Activated naive CD4-positive, alpha-beta T cell treated with anti-CD3 and anti-CD28 coated beads, Interleukin-2, amount 50 U/mL, for 72 hours (primary cell): ENCODE data around the gene CPNE6. TPM values are rescaled to one million over a fixed set of nuclear protein-coding genes. Genes with fewer than 3 reads are reported as not detected.

Experiments
- ATAC-seq, 2 donors: fragments of 150-1000 bp; cut with Tn5 transposase; 2 replicates each; pipeline ENCODE4 v1.10.0; 2021; ENCODE audit warnings: mild to moderate bottlenecking in 2 of 2, moderate library complexity in 2 of 2
- DNase-seq, 2 donors: peaks; one replicate each; pipeline ENCODE4 v3.0.0; 2021 to 2022; ENCODE audit warnings: low spot score in 2 of 2
- H3K27ac Mint-ChIP-seq, 2 donors: one replicate each; pipeline ENCODE4 v1.8.0; 2022; ENCODE audit warnings: mild to moderate bottlenecking in 2 of 2, mixed read lengths in 2 of 2
- H3K36me3 Mint-ChIP-seq, 2 donors: one replicate each; pipeline ENCODE4 v1.8.0; 2022; ENCODE audit warnings: mixed read lengths in 2 of 2
- H3K9me3 Mint-ChIP-seq, 2 donors: one replicate each; pipeline ENCODE4 v1.8.0; 2022; ENCODE audit warnings: mixed read lengths in 2 of 2
- total RNA-seq, 2 donors: library from RNA; stranded (reverse); gene quantifications; one replicate each; pipeline ENCODE4 v1.2.3, GENCODE V29; 2022

The CPNE6 gene
- total RNA-seq, 2 donors from 2014 or later = 0.14 TPM; not detected in 1

GRCh38 chr14:24051789-24052655 is 19.3 kb upstream of the CPNE6 start, which contains the start of gene CARMIL3:
Gene CARMIL3 (plus strand): TSS chr14:24052009. CDS start chr14:24052154, 145 bp downstream.
- Mint-ChIP-seq H3K9me3 (no peaks in the 10 kb centered on the region), H3K36me3 (peaks cover 0 to 7% of the 10 kb centered on the region in 2 donors), H3K27ac (peak within 1 kb of the TSS; percentile 40 to 73)
- peak in 1 of 2 donors; percentile 68 for DNase-seq
- peak; percentile 58 to 67 for ATAC-seq

DNA sequence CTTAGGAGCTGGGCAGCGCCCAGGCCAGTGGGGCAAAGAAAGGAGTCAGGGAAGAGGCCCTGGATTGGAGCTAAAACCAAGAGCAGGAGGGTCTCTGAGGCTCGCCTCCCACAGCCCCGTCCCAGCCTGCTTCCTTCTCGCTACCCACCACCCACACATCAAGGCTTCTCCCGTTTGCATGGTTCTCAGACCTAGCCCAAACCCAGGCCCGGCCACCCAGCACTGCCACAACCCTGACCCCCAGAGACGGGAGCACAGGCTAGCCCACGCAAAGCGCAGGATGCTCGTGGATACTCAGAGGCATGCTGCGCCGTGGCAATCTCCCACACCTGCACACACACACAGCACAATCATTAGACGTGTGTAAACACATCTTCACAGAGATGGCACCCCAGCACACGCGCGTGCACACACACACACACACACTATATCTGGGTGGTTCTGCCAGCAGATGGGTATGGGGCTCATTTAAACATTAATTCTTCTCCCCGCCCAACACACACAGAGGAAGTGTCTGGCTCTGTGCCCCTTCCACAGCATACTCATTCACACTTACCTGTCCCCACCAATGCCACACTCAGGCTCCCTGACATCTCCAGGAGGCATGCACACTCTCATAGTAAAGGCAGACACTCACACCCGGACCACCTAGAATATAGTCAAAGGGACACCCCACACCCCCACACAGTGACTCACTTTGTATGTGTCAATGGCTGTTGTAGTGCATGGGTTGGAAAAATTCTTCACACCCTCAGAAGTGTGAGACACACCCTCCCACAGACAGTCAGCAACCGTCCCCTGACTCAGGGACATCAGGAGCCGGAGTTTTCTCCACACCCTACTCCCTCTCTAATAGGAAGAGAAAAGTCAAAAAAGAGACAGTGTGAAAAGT is 18.5 kb upstream of the CPNE6 start:
- H3K36me3 Mint-ChIP-seq = peaks cover 0 to 7% of the 10 kb centered on the region in 2 donors
- peak; percentile 57 to 73 for DNase-seq
- ATAC-seq = peak; percentile 88
- no peaks in the 10 kb centered on the region for H3K9me3 Mint-ChIP-seq
- H3K27ac Mint-ChIP-seq = peak overlapping the region; percentile 40 to 73

- H3K27ac Mint-ChIP-seq = peak overlapping the region in 1 of 2 donors; percentile 73
- no peak for DNase-seq
- H3K9me3 Mint-ChIP-seq = no peaks in the 10 kb centered on the region
- ATAC-seq = no peak
- peaks cover 0 to 7% of the 10 kb centered on the region in 2 donors for H3K36me3 Mint-ChIP-seq
Measured at GRCh38 chr14:24053548-24054323, 17.6 kb upstream of the CPNE6 start.

- peaks cover 0 to 7% of the 10 kb centered on the region in 2 donors for H3K36me3 Mint-ChIP-seq
- no peak for DNase-seq
- peak overlapping the region in 1 of 2 donors; percentile 73 for H3K27ac Mint-ChIP-seq
- no peak for ATAC-seq
- H3K9me3 Mint-ChIP-seq = no peaks in the 10 kb centered on the region
Measured at GRCh38 chr14:24054324-24054641, 17.1 kb upstream of the CPNE6 start.

- ATAC-seq = no peak
- peaks cover 0 to 7% of the 10 kb centered on the region in 2 donors for H3K36me3 Mint-ChIP-seq
Measured at GRCh38 chr14:24054646-24055045, 16.7 kb upstream of the CPNE6 start.

GRCh38 chr14:24055971-24056799 is 15.2 kb upstream of the CPNE6 start:
- H3K36me3 Mint-ChIP-seq = peaks cover 0 to 7% of the 10 kb centered on the region in 2 donors
- DNase-seq (no peak), ATAC-seq (no peak)
- peak overlapping the region in 1 of 2 donors; percentile 34 for H3K27ac Mint-ChIP-seq
- no peaks in the 10 kb centered on the region for H3K9me3 Mint-ChIP-seq

More at GRCh38 chr14:24054646-24055045, 16.7 kb upstream of the CPNE6 start:
- Mint-ChIP-seq H3K27ac (no peak overlapping the region), H3K9me3 (no peaks in the 10 kb centered on the region)
- DNase-seq = no peak

- H3K9me3 Mint-ChIP-seq = no peaks in the 10 kb centered on the region
- ATAC-seq (no peak), DNase-seq (no peak)
- H3K27ac Mint-ChIP-seq = peak overlapping the region in 1 of 2 donors; percentile 34
- peaks cover 0 to 7% of the 10 kb centered on the region in 2 donors for H3K36me3 Mint-ChIP-seq
Measured at GRCh38 chr14:24056800-24057184, 14.6 kb upstream of the CPNE6 start.

DNA sequence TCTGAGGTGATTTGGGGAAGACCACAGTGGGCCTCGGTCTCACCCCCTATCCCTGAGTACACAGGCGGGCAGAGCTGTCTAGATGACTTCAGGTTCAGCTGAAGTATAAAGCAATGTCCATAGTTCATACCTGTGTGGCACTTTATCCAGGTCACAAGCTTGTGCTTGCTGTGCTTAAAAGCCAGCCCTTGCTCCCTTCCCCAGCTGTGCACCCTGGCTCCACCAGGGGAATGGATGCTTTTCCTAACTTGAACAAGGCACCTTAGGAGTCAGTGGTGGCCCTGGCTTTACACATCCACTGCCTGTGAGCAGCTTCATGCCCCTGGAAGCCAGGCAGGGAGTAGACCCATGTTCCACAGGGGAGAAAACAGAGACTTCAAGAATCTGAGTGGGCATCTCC is 14.1 kb upstream of the CPNE6 start:
- no peak for DNase-seq
- Mint-ChIP-seq H3K27ac (no peak overlapping the region), H3K36me3 (peaks cover 0 to 7% of the 10 kb centered on the region in 2 donors), H3K9me3 (no peaks in the 10 kb centered on the region)
- no peak for ATAC-seq

GRCh38 chr14:24057867-24058259 is 13.5 kb upstream of the CPNE6 start:
- H3K36me3 Mint-ChIP-seq = peaks cover 0 to 4% of the 10 kb centered on the region in 2 donors
- peak in 1 of 2 donors; percentile 3 for ATAC-seq
- DNase-seq = no peak
- H3K27ac Mint-ChIP-seq = peak overlapping the region in 1 of 2 donors; percentile 56
- no peaks in the 10 kb centered on the region for H3K9me3 Mint-ChIP-seq

DNA sequence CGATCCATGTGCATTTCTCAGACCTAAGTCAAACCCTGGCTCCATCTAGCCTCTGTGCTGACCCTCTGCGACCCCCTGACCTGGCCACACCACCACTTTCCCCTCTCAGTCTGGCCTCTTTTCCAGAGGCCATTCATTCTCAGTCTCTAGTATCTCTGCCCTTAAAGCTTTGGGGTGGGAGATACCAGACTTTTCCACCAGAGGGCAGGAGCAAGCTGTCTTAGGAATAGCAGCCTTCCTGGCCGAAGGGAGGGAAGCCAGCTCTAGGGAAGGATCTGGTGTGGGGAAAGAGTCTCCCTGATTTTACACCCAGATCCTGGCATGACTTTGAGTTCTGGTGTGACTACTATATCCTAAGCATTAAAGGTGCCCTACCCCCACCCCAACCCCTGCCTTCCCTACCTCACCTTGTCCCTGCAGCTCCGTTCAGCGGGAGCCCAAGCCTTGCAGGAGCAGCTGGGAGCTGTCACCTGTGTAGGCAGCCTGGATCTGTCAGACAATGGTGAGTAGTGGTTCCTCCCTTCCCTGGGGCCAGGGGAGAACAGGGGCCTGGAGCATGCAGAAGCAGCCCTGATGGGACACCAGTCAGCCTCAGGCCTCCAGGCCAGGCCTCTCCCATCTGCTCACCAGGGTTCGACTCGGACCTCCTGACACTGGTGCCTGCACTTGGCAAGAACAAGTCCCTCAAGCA is 13.0 kb upstream of the CPNE6 start:
- peak; percentile 72 to 78 for ATAC-seq
- no peaks in the 10 kb centered on the region for H3K36me3 Mint-ChIP-seq
- peak in 1 of 2 donors; percentile 80 for DNase-seq
- H3K9me3 Mint-ChIP-seq = no peaks in the 10 kb centered on the region
- H3K27ac Mint-ChIP-seq = peak overlapping the region in 1 of 2 donors; percentile 56

GRCh38 chr14:24058951-24059475 is 12.3 kb upstream of the CPNE6 start:
- ATAC-seq (no peak), DNase-seq (no peak)
- Mint-ChIP-seq H3K36me3 (no peaks in the 10 kb centered on the region), H3K9me3 (no peaks in the 10 kb centered on the region), H3K27ac (peak overlapping the region in 1 of 2 donors; percentile 56)

GRCh38 chr14:24059841-24060388 is 11.4 kb upstream of the CPNE6 start:
- DNase-seq (no peak), ATAC-seq (no peak)
- Mint-ChIP-seq H3K9me3 (no peaks in the 10 kb centered on the region), H3K36me3 (no peaks in the 10 kb centered on the region), H3K27ac (peak overlapping the region in 1 of 2 donors; percentile 67)

DNA sequence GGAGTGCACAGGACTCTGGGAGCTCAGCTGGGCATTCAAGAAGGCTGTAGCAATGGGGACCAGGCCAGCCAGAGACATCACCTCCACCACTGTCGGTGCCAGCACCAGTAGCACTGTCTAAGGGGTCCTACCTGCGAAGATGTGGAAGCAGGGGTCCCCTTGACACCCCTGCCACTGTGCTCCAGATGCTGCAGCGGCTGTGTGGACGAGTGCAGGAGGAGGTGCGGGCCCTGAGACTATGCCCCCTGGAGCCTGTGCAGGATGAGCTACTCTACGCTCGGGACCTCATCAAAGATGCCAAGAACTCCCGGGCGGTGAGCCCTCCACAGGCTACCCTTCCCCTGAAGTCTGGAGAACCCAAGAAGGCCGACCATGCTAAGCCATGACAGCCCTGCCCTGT is 10.9 kb upstream of the CPNE6 start:
- DNase-seq (no peak), ATAC-seq (no peak)
- Mint-ChIP-seq H3K9me3 (no peaks in the 10 kb centered on the region), H3K36me3 (no peaks in the 10 kb centered on the region), H3K27ac (peak overlapping the region in 1 of 2 donors; percentile 67)

- Mint-ChIP-seq H3K36me3 (no peaks in the 10 kb centered on the region), H3K27ac (no peak overlapping the region), H3K9me3 (no peaks in the 10 kb centered on the region)
- DNase-seq (no peak), ATAC-seq (no peak)
Measured at GRCh38 chr14:24060984-24061913, 10.1 kb upstream of the CPNE6 start.
